LHCN-M2 (cell line): ENCODE results near the gene DEFB123. TPM values are rescaled to one million over a fixed set of nuclear protein-coding genes. Genes with fewer than 3 reads are reported as not detected.
"Not testable (repeated sequence)": the region's sequence is repeated elsewhere in the genome, so short reads cannot be mapped to it uniquely, and the experiment has no call there.

Source experiments
- DNase-seq: peaks from one replicate; pipeline ENCODE4 v3.0.0-alpha.2; 2012; ENCODE audit warnings: low read depth
- polyA plus RNA-seq: library from polyadenylated mRNA; unstranded; fragments of >200 nt; gene quantifications from one replicate; pipeline ENCODE4 v1.2.1, GENCODE V29; 2012; ENCODE audit warnings: missing spikeins
- total RNA-seq: library from RNA; depleted of rRNA; stranded (reverse); fragments of >200 nt; gene quantifications from 2 replicates; pipeline ENCODE4 v1.2.3, GENCODE V29; 2014; rRNA removed

Gene DEFB123
- not detected in 2 replicates for total RNA-seq
- polyA plus RNA-seq: not detected

- no peak for DNase-seq
These were observed at the start of gene DEFB123 for GRCh38 chr20:31440012-31440659. Gene DEFB123 (plus strand): TSS chr20:31440632. CDS start chr20:31440699, 67 bp downstream.

- no peak for DNase-seq
These were observed 47.6 kb upstream of the DEFB123 start for GRCh38 chr20:31392836-31393235.

- DNase-seq: no peak
These were observed 45.5 kb upstream of the DEFB123 start for GRCh38 chr20:31394900-31395299.

GRCh38 chr20:31403886-31404285 is 36.5 kb upstream of the DEFB123 start:
- DNase-seq: no peak

- DNase-seq: no peak
These were observed 34.3 kb upstream of the DEFB123 start, which contains the start of gene DEFB121 for GRCh38 chr20:31406115-31406514. Gene DEFB121 (minus strand): TSS chr20:31406215. CDS start chr20:31406152, 63 bp downstream.

GRCh38 chr20:31410011-31410410 is 30.4 kb upstream of the DEFB123 start:
- no peak for DNase-seq

- DNase-seq: no peak
These were observed 26.1 kb upstream of the DEFB123 start for GRCh38 chr20:31414381-31414780.

- no peak for DNase-seq
These were observed 24.8 kb upstream of the DEFB123 start for GRCh38 chr20:31415653-31416052.

GRCh38 chr20:31418307-31418706 is 22.1 kb upstream of the DEFB123 start:
- no peak for DNase-seq

- DNase-seq: no peak
These were observed 14.6 kb upstream of the DEFB123 start for GRCh38 chr20:31425797-31426196.

GRCh38 chr20:31426891-31427551 is 13.4 kb upstream of the DEFB123 start:
- DNase-seq: not testable (repeated sequence)

- not testable (repeated sequence) for DNase-seq
These were observed 12.9 kb upstream of the DEFB123 start for GRCh38 chr20:31427576-31427975.

- DNase-seq: no peak
These were observed 9.8 kb upstream of the DEFB123 start for GRCh38 chr20:31430568-31431115.

- no peak for DNase-seq
These were observed 5.8 kb downstream of the DEFB123 start for GRCh38 chr20:31446084-31446819.

- DNase-seq: no peak
These were observed 9.3 kb downstream of the DEFB123 start for GRCh38 chr20:31449511-31450414.

- DNase-seq: no peak
These were observed 12.1 kb downstream of the DEFB123 start for GRCh38 chr20:31452575-31452974.

- no peak for DNase-seq
These were observed 13.9 kb downstream of the DEFB123 start for GRCh38 chr20:31454361-31454760.

- DNase-seq: not testable (repeated sequence)
These were observed 30.5 kb downstream of the DEFB123 start for GRCh38 chr20:31470946-31471345.

GRCh38 chr20:31472395-31473330 is 32.2 kb downstream of the DEFB123 start:
- no peak for DNase-seq
